ENCODE data around the gene KLHL26.

Gene KLHL26

DNA sequence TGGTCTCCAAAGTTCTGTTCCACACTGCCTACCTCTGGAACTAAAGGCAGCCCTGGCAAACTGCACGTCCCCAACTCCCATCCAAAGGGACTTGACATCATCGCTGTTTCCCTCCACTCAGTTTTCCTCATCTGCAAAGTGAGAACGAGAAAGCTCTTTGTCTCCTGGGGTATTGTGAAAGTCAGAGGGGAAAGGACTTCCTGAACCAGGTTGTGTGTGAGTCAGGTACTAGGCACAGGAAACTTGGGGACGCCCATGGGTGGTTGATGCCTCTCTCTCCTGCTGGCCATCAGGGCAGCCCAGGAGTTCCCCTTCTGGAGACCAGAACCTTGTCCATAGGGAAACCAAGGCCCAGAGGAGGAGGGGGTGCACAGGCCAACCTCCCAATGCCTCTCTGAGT, 35.0 kb upstream of the KLHL26 start:
- H3K4me3 Mint-ChIP-seq = no peak overlapping the region

DNA sequence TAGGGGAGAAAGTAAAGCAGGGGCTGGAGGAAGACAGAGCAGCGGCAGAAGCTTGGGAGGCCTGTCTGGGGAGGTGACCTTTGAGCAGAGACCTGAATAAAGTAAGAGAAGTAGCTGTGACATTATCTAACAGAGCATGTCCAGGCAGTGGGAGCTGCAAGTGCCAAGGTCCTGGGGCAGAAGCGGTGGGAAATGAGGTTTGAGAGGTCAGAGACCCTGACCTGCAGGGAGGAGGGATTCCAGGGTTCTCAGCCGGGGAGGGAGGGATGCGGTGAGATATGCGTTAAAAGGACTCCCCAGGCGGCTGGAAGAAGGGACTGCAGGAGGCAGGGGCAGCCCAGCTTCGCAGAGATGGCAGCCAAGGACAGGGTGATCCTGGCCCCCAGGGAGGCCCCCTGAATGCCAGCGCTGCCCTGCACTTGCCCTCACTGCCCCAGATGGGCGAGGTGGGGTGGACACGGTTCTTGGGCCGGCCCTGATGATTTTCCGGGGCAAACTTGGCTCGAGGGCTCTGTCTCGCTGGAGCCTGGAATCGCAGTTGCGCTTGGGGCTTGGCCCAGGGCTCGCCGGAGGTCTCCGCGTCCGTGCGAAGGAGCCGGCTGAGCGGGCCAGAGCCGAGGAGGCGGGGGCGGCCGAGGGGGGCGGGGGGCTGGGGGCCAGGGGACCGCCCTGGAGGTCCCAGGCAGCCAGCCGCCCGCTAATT, 33.4 kb upstream of the KLHL26 start:
- Mint-ChIP-seq H3K27me3 (ENCODE audit: low read depth, poor library complexity) (peaks cover 73% of the 10 kb centered on the region), H3K27ac (no peak overlapping the region), H3K4me1 (peaks cover 29% of the 10 kb centered on the region), H3K9me3 (no peaks in the 10 kb centered on the region), H3K4me3 (peak overlapping the region; percentile 22), H3K36me3 (ENCODE audit: low read depth) (no peaks in the 10 kb centered on the region)
- peak; percentile 52 for DNase-seq
- TF ChIP-seq, protein P1, sequence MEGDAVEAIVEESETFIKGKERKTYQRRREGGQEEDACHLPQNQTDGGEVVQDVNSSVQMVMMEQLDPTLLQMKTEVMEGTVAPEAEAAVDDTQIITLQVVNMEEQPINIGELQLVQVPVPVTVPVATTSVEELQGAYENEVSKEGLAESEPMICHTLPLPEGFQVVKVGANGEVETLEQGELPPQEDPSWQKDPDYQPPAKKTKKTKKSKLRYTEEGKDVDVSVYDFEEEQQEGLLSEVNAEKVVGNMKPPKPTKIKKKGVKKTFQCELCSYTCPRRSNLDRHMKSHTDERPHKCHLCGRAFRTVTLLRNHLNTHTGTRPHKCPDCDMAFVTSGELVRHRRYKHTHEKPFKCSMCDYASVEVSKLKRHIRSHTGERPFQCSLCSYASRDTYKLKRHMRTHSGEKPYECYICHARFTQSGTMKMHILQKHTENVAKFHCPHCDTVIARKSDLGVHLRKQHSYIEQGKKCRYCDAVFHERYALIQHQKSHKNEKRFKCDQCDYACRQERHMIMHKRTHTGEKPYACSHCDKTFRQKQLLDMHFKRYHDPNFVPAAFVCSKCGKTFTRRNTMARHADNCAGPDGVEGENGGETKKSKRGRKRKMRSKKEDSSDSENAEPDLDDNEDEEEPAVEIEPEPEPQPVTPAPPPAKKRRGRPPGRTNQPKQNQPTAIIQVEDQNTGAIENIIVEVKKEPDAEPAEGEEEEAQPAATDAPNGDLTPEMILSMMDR (IDR thresholded peaks at IDR 0.05) = peak; percentile 34

More for the DNA sequence above, 35.0 kb upstream of the KLHL26 start:
- peaks cover 32% of the 10 kb centered on the region for H3K4me1 Mint-ChIP-seq
- no peaks in the 10 kb centered on the region for H3K36me3 Mint-ChIP-seq (ENCODE audit: low read depth)
- no peaks in the 10 kb centered on the region for H3K9me3 Mint-ChIP-seq
- H3K27ac Mint-ChIP-seq = no peak overlapping the region
- H3K27me3 Mint-ChIP-seq (ENCODE audit: low read depth, poor library complexity) = peaks cover 57% of the 10 kb centered on the region
- no peak for DNase-seq
- TF ChIP-seq, protein P1 (IDR thresholded peaks at IDR 0.05) = no peak

DNA sequence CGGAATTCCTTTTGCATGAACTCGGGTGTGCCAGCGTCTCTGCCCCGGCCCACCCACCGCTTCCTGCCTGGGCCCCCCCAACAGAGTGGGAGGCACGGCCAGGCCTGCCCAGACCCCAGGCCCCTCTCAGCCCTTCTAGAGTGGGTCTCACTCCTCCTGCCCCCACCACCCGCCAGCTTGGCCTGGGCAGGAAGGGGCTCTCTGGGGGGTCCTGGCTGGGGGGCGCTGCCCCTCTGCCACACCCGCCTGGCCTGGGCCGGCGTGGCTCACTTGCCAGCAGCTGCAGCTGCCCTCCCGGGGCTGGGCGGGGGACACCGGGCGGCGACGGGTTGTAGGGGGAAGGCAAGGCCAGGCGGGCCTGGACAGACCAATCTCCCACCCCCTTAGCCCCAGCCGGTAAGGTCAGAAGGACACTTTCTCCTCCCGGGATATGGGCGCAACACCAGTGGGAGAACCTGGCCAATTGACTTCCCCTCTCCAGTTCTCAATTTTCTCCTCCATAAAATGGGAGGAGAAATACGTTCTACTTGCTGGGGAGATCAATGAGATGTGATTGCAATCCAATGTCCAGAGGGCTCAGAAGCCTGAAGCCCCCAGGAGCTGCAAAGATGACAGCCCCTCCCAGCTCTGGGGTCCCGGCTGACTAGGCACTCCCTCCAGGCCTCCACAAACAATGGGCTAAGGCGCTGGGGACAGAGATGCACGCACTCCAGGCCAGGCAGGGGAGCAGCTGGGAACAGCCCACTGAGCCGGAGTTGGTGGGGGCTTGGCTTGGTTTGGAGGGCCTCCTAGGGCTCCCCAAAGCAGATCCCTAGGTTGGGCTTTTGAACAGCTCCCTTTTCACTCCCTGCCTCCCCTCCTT, 32.6 kb upstream of the KLHL26 start:
- H3K9me3 Mint-ChIP-seq = no peaks in the 10 kb centered on the region
- TF ChIP-seq, protein P1 (IDR thresholded peaks at IDR 0.05) = no peak
- peaks cover 35% of the 10 kb centered on the region for H3K4me1 Mint-ChIP-seq
- DNase-seq = no peak
- no peak overlapping the region for H3K27ac Mint-ChIP-seq
- no peak overlapping the region for H3K4me3 Mint-ChIP-seq
- H3K36me3 Mint-ChIP-seq (ENCODE audit: low read depth) = no peaks in the 10 kb centered on the region
- peaks cover 81% of the 10 kb centered on the region for H3K27me3 Mint-ChIP-seq (ENCODE audit: low read depth, poor library complexity)

DNA sequence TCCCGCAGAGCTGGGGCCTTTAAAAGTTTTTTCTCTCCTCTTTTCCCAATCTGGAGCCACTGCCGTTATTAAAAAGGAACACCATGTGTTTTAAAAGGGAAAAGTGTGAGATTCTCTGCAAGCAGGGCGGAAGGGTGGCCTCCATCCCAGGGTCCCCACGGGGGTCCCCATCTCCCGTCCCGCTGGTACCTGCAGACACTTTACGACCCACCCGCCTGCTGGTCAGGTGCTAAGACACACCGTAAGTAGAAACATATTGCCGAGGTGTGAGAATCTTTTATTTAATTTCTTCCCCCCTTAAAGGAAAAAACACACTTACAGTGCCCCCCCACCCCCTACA, 32.0 kb upstream of the KLHL26 start:
- Mint-ChIP-seq H3K4me3 (peak overlapping the region; percentile 75), H3K27me3 (ENCODE audit: low read depth, poor library complexity) (peaks cover 87% of the 10 kb centered on the region)

DNA sequence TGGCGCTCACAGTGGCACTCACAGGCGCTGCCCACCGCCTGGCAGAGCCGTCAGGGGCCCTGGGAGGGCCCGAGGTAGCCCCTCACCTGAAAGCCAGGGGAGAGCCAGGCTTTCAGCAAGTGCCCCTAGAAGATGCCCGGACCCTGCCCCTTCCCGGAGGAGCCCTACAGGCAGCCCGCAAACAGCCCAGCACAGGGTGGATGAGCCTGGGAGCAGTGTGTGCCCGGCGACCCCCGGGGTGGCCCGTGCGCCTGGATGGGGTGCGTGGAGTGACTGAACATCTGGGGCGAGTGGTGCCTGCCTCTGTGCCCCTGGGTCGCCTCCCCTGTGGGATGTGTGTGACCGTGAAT, 31.7 kb upstream of the KLHL26 start:
- H3K27me3 Mint-ChIP-seq (ENCODE audit: low read depth, poor library complexity) = peaks cover 88% of the 10 kb centered on the region
- TF ChIP-seq, protein P1 (IDR thresholded peaks at IDR 0.05) = no peak
- H3K36me3 Mint-ChIP-seq (ENCODE audit: low read depth) = no peaks in the 10 kb centered on the region

More for the DNA sequence above, 32.0 kb upstream of the KLHL26 start:
- Mint-ChIP-seq H3K9me3 (no peaks in the 10 kb centered on the region), H3K4me1 (peaks cover 41% of the 10 kb centered on the region), H3K27ac (no peak overlapping the region), H3K36me3 (ENCODE audit: low read depth) (no peaks in the 10 kb centered on the region)
- TF ChIP-seq, protein P1 (IDR thresholded peaks at IDR 0.05) = no peak
- DNase-seq = no peak

More for the DNA sequence above, 31.7 kb upstream of the KLHL26 start:
- H3K27ac Mint-ChIP-seq = no peak overlapping the region
- peak overlapping the region; percentile 75 for H3K4me3 Mint-ChIP-seq
- peaks cover 41% of the 10 kb centered on the region for H3K4me1 Mint-ChIP-seq
- no peak for DNase-seq
- no peaks in the 10 kb centered on the region for H3K9me3 Mint-ChIP-seq

All from nephron progenitor cell (in vitro differentiated cells).